ENCODE measurements around the gene MT1F.

- TF ChIP-seq, protein P1, sequence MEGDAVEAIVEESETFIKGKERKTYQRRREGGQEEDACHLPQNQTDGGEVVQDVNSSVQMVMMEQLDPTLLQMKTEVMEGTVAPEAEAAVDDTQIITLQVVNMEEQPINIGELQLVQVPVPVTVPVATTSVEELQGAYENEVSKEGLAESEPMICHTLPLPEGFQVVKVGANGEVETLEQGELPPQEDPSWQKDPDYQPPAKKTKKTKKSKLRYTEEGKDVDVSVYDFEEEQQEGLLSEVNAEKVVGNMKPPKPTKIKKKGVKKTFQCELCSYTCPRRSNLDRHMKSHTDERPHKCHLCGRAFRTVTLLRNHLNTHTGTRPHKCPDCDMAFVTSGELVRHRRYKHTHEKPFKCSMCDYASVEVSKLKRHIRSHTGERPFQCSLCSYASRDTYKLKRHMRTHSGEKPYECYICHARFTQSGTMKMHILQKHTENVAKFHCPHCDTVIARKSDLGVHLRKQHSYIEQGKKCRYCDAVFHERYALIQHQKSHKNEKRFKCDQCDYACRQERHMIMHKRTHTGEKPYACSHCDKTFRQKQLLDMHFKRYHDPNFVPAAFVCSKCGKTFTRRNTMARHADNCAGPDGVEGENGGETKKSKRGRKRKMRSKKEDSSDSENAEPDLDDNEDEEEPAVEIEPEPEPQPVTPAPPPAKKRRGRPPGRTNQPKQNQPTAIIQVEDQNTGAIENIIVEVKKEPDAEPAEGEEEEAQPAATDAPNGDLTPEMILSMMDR (IDR thresholded peaks at IDR 0.05): no peak
- no peak for TF ChIP-seq EZH2 (IDR thresholded peaks at IDR 0.05; ENCODE audit: borderline replicate concordance, insufficient read depth, low read depth, low read length, poor library complexity, severe bottlenecking)
Measured at GRCh38 chr16:56651586-56651985, 6.2 kb upstream of the MT1F start, which contains the start of gene MT1B.
